ENCODE results near the gene VPS54.

DNA sequence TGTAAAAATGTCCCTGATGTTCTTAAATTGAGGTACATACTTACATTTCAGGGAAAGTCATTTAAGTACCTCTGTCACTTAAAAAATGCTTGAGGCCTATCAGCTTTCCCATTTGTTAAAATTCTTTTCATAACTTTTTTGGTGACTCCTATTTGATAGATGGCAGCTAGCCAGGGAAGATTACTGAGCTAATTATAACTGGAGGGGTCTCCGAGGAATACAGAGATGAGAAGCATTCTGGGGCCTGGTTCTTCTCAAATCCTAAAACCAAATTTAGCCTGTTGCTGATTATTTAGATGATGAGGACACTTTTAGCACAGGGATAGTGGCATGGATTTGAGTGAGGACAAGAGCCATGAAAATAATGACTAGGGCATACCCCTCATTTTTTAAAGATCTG is 172.7 kb downstream of the VPS54 start:
- TF ChIP-seq EP300 (IDR thresholded peaks at IDR 0.05; ENCODE audit: low read depth) (no peak), CTCF (IDR thresholded peaks at IDR 0.05) (no peak)
